D341Med (cell line): ENCODE data around the gene TUBGCP3.
A peak's percentile ranks its signal among the peaks of the same experiment; 100 is the strongest.
"Not testable (repeated sequence)": the region's sequence is repeated elsewhere in the genome, so short reads cannot be mapped to it uniquely, and the experiment has no call there.

ENCODE experiments used
- DNase-seq: peaks from one replicate; pipeline ENCODE4 v3.0.0; 2012; ENCODE audit warnings: low spot score

The TUBGCP3 gene

GRCh38 chr13:112529216-112529615 lies 58.7 kb downstream of the TUBGCP3 start:
- no peak for DNase-seq

- no peak for DNase-seq
Observed at GRCh38 chr13:112526146-112526853, 61.7 kb downstream of the TUBGCP3 start.

- DNase-seq: no peak
Observed at GRCh38 chr13:112525356-112525945, 62.5 kb downstream of the TUBGCP3 start.

- no peak for DNase-seq
Observed at GRCh38 chr13:112522578-112522977, 65.4 kb downstream of the TUBGCP3 start.

- DNase-seq: no peak
Observed at GRCh38 chr13:112521073-112521685, 66.8 kb downstream of the TUBGCP3 start.

- DNase-seq: no peak
Observed at GRCh38 chr13:112519517-112520060, 68.4 kb downstream of the TUBGCP3 start.

- no peak for DNase-seq
Observed at GRCh38 chr13:112516218-112516617, 71.7 kb downstream of the TUBGCP3 start.

GRCh38 chr13:112513761-112514160 lies 74.2 kb downstream of the TUBGCP3 start:
- no peak for DNase-seq

- DNase-seq: no peak
Observed at GRCh38 chr13:112510987-112511685, 76.8 kb downstream of the TUBGCP3 start.

GRCh38 chr13:112510002-112510780 lies 77.8 kb downstream of the TUBGCP3 start:
- DNase-seq: peak; percentile 71

- no peak for DNase-seq
Observed at GRCh38 chr13:112509190-112509589, 78.8 kb downstream of the TUBGCP3 start.

GRCh38 chr13:112506046-112506445 lies 81.9 kb downstream of the TUBGCP3 start:
- no peak for DNase-seq

GRCh38 chr13:112496166-112496565 lies 91.8 kb downstream of the TUBGCP3 start:
- DNase-seq: no peak

GRCh38 chr13:112495465-112495864 lies 92.5 kb downstream of the TUBGCP3 start:
- no peak for DNase-seq

GRCh38 chr13:112489199-112489598 lies 98.8 kb downstream of the TUBGCP3 start:
- DNase-seq: no peak

- DNase-seq: not testable (repeated sequence)
Observed at GRCh38 chr13:112488343-112489050, 99.5 kb downstream of the TUBGCP3 start.

- DNase-seq: no peak
Observed at GRCh38 chr13:112487127-112487517, 100.8 kb downstream of the TUBGCP3 start.

GRCh38 chr13:112486386-112487126 lies 101.4 kb downstream of the TUBGCP3 start:
- no peak for DNase-seq

GRCh38 chr13:112485814-112486213 lies 102.1 kb downstream of the TUBGCP3 start:
- not testable (repeated sequence) for DNase-seq

- DNase-seq: no peak
Observed at GRCh38 chr13:112483299-112483698, 104.7 kb downstream of the TUBGCP3 start.
